GM19468 (cell line): Measurements from ENCODE around the gene ARID4A.
A peak's percentile ranks its signal among the peaks of the same experiment; 100 is the strongest.
"Not testable (repeated sequence)": the region's sequence is repeated elsewhere in the genome, so short reads cannot be mapped to it uniquely, and the experiment has no call there.

Experiments
- ATAC-seq: cut with Tn5 transposase; IDR thresholded peaks from one replicate; pipeline ENCODE4 v1.9.1; 2021; ENCODE audit warnings: mild to moderate bottlenecking, moderate library complexity, moderate number of reproducible peaks; ENCODE audit not compliant: unreplicated experiment; ENCODE audit errors: extremely low read depth

ARID4A gene

DNA sequence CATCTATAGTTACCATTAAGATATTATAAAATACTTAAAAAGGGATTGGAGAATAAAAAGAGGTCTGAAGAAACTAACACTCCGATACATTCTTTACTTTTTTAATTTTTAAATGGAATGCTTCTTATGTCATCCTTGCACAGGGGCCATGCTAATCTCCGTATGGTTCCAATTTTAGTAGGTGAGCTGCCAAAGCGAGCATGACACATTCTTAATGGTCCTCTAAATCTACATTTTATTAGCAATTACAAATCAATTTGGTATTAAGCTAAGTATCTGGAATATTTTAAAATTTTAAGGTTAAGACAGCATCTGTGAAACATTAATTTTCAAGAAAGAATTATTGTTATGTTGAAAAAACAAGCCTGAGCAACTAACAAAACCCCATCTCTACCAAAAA lies 6.2 kb upstream of the ARID4A start:
- ATAC-seq: no peak

- ATAC-seq: no peak
Observed at GRCh38 chr14:58294201-58294600, 4.2 kb upstream of the ARID4A start.

DNA sequence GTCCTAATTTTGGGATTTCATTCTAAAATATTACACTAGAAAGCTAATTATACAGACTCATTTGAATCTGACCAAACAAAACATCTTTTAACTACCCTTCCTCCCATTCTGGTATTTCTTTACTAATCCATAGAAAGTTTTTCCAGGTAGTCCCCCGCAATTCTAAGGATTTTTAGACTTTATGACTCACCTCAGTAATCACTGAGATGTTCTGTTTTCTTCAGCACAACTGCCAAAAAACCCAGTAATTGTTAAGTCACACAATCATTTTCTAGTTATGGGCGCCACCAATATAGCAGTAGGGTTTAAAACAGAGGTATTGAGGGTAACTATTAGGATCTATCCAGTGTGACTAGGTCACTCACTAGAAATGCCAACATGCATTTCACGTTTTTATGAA lies 1.6 kb upstream of the ARID4A start:
- no peak for ATAC-seq

DNA sequence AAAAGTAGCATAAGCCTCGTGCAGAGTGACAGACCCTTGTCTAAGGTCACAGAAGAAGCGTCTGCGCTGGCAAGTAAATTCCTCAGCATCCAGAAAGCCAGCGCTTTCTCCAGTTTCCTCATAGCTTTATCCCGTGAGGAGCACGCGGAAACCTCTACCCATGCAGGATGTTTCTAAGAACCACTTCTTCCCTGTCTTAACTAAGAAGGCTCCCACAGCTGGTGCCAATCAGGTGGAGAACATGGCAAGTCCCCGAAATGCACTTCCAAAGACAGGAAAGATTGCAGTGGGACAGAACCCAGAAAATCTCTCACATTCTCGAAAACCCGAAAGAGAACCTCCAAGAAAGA lies 968 bp upstream of the ARID4A start:
- no peak for ATAC-seq

GRCh38 chr14:58297762-58298476 lies 436 bp upstream of the ARID4A start:
- ATAC-seq: peak; percentile 86

GRCh38 chr14:58299401-58300330 lies 1.3 kb downstream of the ARID4A start:
- ATAC-seq: no peak

- ATAC-seq: no peak
Observed at GRCh38 chr14:58301416-58301815, 3.1 kb downstream of the ARID4A start.

GRCh38 chr14:58305730-58306129 lies 7.4 kb downstream of the ARID4A start:
- no peak for ATAC-seq

GRCh38 chr14:58307597-58308316 lies 9.4 kb downstream of the ARID4A start:
- no peak for ATAC-seq

DNA sequence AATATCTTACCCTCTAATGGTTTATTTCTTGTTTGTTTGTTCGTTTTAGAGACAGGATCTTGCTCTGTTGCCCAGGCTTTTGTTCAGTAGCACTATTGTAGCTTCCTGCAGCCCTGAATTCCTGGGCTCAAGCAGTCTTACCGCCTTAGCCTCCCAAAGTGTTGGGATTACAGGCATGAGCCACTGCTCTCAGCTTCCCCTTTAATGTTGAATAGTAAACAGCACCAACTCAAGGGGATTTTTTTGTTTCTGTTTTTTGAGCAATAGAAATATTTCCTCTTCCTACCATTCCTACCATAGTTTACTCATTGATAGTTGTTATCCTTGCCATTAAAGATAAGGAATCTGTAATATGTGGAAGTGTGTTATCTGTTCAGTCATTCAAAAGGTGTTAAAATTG lies 10.7 kb downstream of the ARID4A start:
- no peak for ATAC-seq

DNA sequence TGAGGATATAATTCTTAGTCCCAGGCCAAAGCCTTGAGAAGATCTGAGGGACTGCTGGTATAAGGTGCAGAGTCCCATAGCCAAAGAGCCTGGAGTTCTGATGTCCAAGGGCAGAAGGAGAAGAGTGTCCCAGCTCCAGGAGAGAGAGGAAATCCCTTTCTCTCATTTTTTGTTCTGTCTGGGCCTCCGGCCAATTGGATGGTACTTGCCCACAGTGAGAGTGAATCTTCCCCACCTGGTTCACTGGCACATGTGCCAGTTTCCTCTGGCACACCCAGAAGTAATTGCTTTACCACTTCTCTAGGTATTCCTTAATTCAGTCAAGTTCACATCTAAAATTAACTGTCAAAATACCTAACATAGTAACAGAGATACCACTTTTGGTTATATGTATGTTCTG lies 15.3 kb downstream of the ARID4A start:
- ATAC-seq: no peak

- no peak for ATAC-seq
Observed at GRCh38 chr14:58315606-58316005, 17.3 kb downstream of the ARID4A start.

DNA sequence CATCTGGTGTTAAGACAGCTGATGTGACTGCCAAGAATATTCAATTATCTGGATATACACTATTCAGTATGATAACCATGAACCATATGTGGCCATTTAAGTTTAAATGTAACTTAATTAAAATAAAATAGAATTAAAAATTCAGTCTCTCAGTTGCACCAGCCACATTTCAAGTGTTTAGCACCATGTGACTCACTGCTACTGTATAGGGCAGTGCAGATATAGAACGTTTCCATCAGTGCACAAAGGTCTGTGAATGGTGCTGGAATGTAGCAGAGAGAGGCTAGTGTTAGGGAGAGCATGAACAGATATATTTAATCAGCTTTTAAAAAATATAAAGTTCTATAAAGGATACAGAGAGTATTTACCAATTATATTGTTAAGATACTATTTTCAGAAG lies 28.7 kb downstream of the ARID4A start:
- no peak for ATAC-seq

- peak; percentile 82 for ATAC-seq
Observed at GRCh38 chr14:58331111-58331510, 32.8 kb downstream of the ARID4A start.

- no peak for ATAC-seq
Observed at GRCh38 chr14:58332561-58332960, 34.2 kb downstream of the ARID4A start.

DNA sequence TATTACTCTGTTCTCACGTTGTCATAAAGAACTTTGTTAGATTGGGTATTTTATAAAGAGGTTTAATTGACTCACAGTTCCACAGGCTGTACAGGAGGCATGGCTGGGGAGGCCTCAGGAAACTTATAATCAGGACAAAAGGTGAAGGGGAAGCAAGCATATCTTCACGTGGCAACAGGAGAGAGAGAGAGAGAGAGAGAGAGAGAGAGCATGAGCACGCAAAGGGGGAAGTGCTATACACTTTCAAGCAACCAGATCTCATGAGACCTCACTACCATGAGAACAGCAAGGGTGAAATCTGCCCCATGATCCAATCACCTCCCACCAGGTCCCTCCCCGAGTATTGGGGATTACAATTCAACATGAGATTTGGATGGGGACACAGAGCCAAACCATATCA lies 41.3 kb downstream of the ARID4A start:
- not testable (repeated sequence) for ATAC-seq

- ATAC-seq: no peak
Observed at GRCh38 chr14:58341152-58341748, 42.9 kb downstream of the ARID4A start.

DNA sequence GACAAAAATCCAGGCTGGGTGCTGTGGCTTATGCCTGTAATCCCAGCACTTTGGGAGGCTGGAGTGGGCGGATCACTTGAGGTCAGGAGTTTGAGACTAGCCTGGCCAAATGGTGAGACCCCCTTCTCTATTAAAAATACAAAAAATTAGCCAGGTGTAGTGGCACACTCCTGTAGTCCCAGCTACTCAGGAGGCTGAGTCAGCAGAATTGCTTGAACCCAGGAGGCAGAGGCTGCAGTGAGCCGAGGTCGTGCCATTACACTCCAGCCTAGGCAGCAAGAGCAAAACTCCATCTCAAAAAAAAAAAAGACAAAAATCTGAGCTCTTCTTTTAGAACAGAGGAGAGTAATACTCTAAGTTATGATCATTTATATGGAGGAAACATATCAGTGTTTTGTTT lies 45.2 kb downstream of the ARID4A start:
- ATAC-seq: not testable (repeated sequence)

- ATAC-seq: no peak
Observed at GRCh38 chr14:58353516-58354299, 55.4 kb downstream of the ARID4A start.

DNA sequence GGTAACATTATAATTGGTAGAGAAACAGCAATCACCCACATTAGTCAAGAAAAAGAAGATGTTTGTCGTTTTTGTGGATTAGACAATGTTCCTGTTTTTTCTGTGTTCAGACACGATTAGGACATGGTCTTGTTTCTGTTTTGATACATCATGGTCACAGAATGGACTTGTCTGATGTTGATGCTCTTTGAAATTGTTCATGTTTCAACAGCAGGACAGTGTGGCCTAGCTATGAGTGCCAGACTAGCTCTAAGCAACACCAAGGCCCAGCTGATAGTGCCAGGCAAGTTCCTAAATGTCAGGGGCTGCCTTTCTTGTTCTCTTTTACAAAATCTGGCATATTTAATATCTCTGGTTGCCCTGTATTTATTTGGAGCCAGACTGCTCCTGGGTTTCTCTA lies 56.5 kb downstream of the ARID4A start:
- ATAC-seq: no peak
